ENCODE data around the gene TOX2. TPM values are rescaled to one million over a fixed set of nuclear protein-coding genes. Genes with fewer than 3 reads are reported as not detected.
A peak's percentile ranks its signal among the peaks of the same experiment; 100 is the strongest.

TOX2 gene
- total RNA-seq, 1 donor from 2014 or later, result 3.3 TPM

- no peak for DNase-seq (ENCODE audit: low read depth, low spot score)
- no peaks in the 10 kb centered on the region for H3K4me1 Mint-ChIP-seq
- no peaks in the 10 kb centered on the region for H3K9me3 Mint-ChIP-seq
- no peak for TF ChIP-seq CTCF (conservative IDR thresholded peaks at IDR 0.05)
- no peaks in the 10 kb centered on the region for H3K27me3 Mint-ChIP-seq (ENCODE audit: low read depth)
- H3K4me3 Mint-ChIP-seq, result no peak overlapping the region
- no peaks in the 10 kb centered on the region for H3K36me3 Mint-ChIP-seq (ENCODE audit: low read depth)
- H3K27ac Mint-ChIP-seq (ENCODE audit: unreplicated experiment), result no peak overlapping the region
Observed at GRCh38 chr20:43948455-43948854, 33.8 kb downstream of the TOX2 start.

- H3K27me3 Mint-ChIP-seq (ENCODE audit: low read depth), result no peaks in the 10 kb centered on the region
- H3K4me1 Mint-ChIP-seq, result no peaks in the 10 kb centered on the region
- H3K27ac Mint-ChIP-seq (ENCODE audit: unreplicated experiment), result no peak overlapping the region
- no peak overlapping the region for H3K4me3 Mint-ChIP-seq
- DNase-seq (ENCODE audit: low read depth, low spot score), result no peak
- no peaks in the 10 kb centered on the region for H3K36me3 Mint-ChIP-seq (ENCODE audit: low read depth)
- no peaks in the 10 kb centered on the region for H3K9me3 Mint-ChIP-seq
- TF ChIP-seq CTCF (conservative IDR thresholded peaks at IDR 0.05), result no peak
Observed at GRCh38 chr20:43949248-43949647, 34.6 kb downstream of the TOX2 start.

- Mint-ChIP-seq H3K36me3 (ENCODE audit: low read depth) (no peaks in the 10 kb centered on the region), H3K4me3 (no peak overlapping the region), H3K4me1 (no peaks in the 10 kb centered on the region), H3K9me3 (no peaks in the 10 kb centered on the region), H3K27me3 (ENCODE audit: low read depth) (no peaks in the 10 kb centered on the region), H3K27ac (ENCODE audit: unreplicated experiment) (peak overlapping the region; percentile 35)
- no peak for DNase-seq (ENCODE audit: low read depth, low spot score)
- no peak for TF ChIP-seq CTCF (conservative IDR thresholded peaks at IDR 0.05)
Observed at GRCh38 chr20:43949741-43950618, 35.3 kb downstream of the TOX2 start.

- no peaks in the 10 kb centered on the region for H3K27me3 Mint-ChIP-seq (ENCODE audit: low read depth)
- no peaks in the 10 kb centered on the region for H3K9me3 Mint-ChIP-seq
- H3K36me3 Mint-ChIP-seq (ENCODE audit: low read depth), result no peaks in the 10 kb centered on the region
- no peak for DNase-seq (ENCODE audit: low read depth, low spot score)
- H3K4me3 Mint-ChIP-seq, result no peak overlapping the region
- no peak for TF ChIP-seq CTCF (conservative IDR thresholded peaks at IDR 0.05)
- H3K4me1 Mint-ChIP-seq, result peaks cover 7% of the 10 kb centered on the region
- no peak overlapping the region for H3K27ac Mint-ChIP-seq (ENCODE audit: unreplicated experiment)
Observed at GRCh38 chr20:43953919-43954592, 39.4 kb downstream of the TOX2 start.

- no peak for DNase-seq (ENCODE audit: low read depth, low spot score)
- Mint-ChIP-seq H3K4me1 (peaks cover 14% of the 10 kb centered on the region), H3K9me3 (no peaks in the 10 kb centered on the region), H3K36me3 (ENCODE audit: low read depth) (no peaks in the 10 kb centered on the region), H3K27ac (ENCODE audit: unreplicated experiment) (no peak overlapping the region), H3K27me3 (ENCODE audit: low read depth) (no peaks in the 10 kb centered on the region), H3K4me3 (no peak overlapping the region)
- TF ChIP-seq CTCF (conservative IDR thresholded peaks at IDR 0.05), result no peak
Observed at GRCh38 chr20:43954704-43955061, 40.0 kb downstream of the TOX2 start.

Data from neural crest cell (in vitro differentiated cells).